A204.1 (cell line): ENCODE measurements around the gene DFFB.

Experiments used
- FAIRE-seq: peaks from 2 replicates; lab custom pipeline; 2012; peaks lifted over from hg19 to GRCh38; lab: Jason Lieb, UNC

The DFFB gene

GRCh38 chr1:3831689-3832088 lies 25.6 kb upstream of the DFFB start:
- FAIRE-seq: no peak

GRCh38 chr1:3834701-3835100 lies 22.6 kb upstream of the DFFB start:
- no peak for FAIRE-seq

GRCh38 chr1:3836421-3836820 lies 20.9 kb upstream of the DFFB start:
- FAIRE-seq: no peak

- no peak for FAIRE-seq
These were observed 20.1 kb upstream of the DFFB start for GRCh38 chr1:3837200-3837599.

- FAIRE-seq: no peak
These were observed 19.6 kb upstream of the DFFB start for GRCh38 chr1:3837685-3838084.

GRCh38 chr1:3838788-3839187 lies 18.5 kb upstream of the DFFB start:
- FAIRE-seq: no peak

GRCh38 chr1:3841491-3841890 lies 15.8 kb upstream of the DFFB start:
- FAIRE-seq: no peak

GRCh38 chr1:3842912-3843311 lies 14.4 kb upstream of the DFFB start:
- no peak for FAIRE-seq

- FAIRE-seq: no peak
These were observed 10.7 kb upstream of the DFFB start for GRCh38 chr1:3846541-3846940.

GRCh38 chr1:3847081-3847480 lies 10.2 kb upstream of the DFFB start:
- no peak for FAIRE-seq

- no peak for FAIRE-seq
These were observed 6.4 kb upstream of the DFFB start for GRCh38 chr1:3850857-3851256.

- no peak for FAIRE-seq
These were observed 6.0 kb upstream of the DFFB start for GRCh38 chr1:3851292-3851691.

GRCh38 chr1:3852091-3852490 lies 5.2 kb upstream of the DFFB start:
- FAIRE-seq: no peak

- FAIRE-seq: no peak
These were observed 4.4 kb upstream of the DFFB start for GRCh38 chr1:3852711-3853485.

GRCh38 chr1:3857791-3858129 lies 484 bp downstream of the DFFB start:
- FAIRE-seq: no peak

GRCh38 chr1:3858231-3858981 lies 1.1 kb downstream of the DFFB start:
- FAIRE-seq: no peak

- no peak for FAIRE-seq
These were observed 6.1 kb downstream of the DFFB start for GRCh38 chr1:3863231-3863935.

GRCh38 chr1:3864884-3865283 lies 7.6 kb downstream of the DFFB start:
- no peak for FAIRE-seq

- no peak for FAIRE-seq
These were observed 8.4 kb downstream of the DFFB start for GRCh38 chr1:3865606-3866160.

- no peak for FAIRE-seq
These were observed 11.3 kb downstream of the DFFB start for GRCh38 chr1:3868464-3869006.

- FAIRE-seq: no peak
These were observed 12.6 kb downstream of the DFFB start for GRCh38 chr1:3869751-3870301.

GRCh38 chr1:3871451-3871805 lies 14.2 kb downstream of the DFFB start:
- no peak for FAIRE-seq

- FAIRE-seq: no peak
These were observed 15.3 kb downstream of the DFFB start for GRCh38 chr1:3872546-3872945.
